ENCODE results near the gene KCNH3. TPM values are rescaled to one million over a fixed set of nuclear protein-coding genes. Genes with fewer than 3 reads are reported as not detected.

Gene KCNH3
- total RNA-seq, 1 donor from 2014 or later: 31.9 TPM

GRCh38 chr12:49560695-49561094 is 21.9 kb downstream of the KCNH3 start:
- H3K27me3 Mint-ChIP-seq: no peaks in the 10 kb centered on the region
- H3K36me3 Mint-ChIP-seq (ENCODE audit: insufficient read depth): peaks cover 22% of the 10 kb centered on the region
- H3K27ac Mint-ChIP-seq: peak overlapping the region; percentile 55
- no peak for TF ChIP-seq CTCF (IDR thresholded peaks at IDR 0.05; ENCODE audit: unreplicated experiment)
- no peak overlapping the region for H3K4me3 Mint-ChIP-seq (ENCODE audit: low read depth)
- H3K4me1 Mint-ChIP-seq (ENCODE audit: low read depth): no peaks in the 10 kb centered on the region
- DNase-seq (ENCODE audit: low spot score, unreplicated experiment): no peak
- H3K9me3 Mint-ChIP-seq (ENCODE audit: low read depth): no peaks in the 10 kb centered on the region

- Mint-ChIP-seq H3K36me3 (ENCODE audit: insufficient read depth) (peaks cover 18% of the 10 kb centered on the region), H3K27ac (no peak overlapping the region), H3K4me3 (ENCODE audit: low read depth) (no peak overlapping the region), H3K9me3 (ENCODE audit: low read depth) (no peaks in the 10 kb centered on the region), H3K27me3 (no peaks in the 10 kb centered on the region), H3K4me1 (ENCODE audit: low read depth) (peaks cover 3% of the 10 kb centered on the region)
- TF ChIP-seq CTCF (IDR thresholded peaks at IDR 0.05; ENCODE audit: unreplicated experiment): no peak
- no peak for DNase-seq (ENCODE audit: low spot score, unreplicated experiment)
These were observed 23.4 kb downstream of the KCNH3 start for GRCh38 chr12:49562233-49562632.

GRCh38 chr12:49562831-49563230 is 24.0 kb downstream of the KCNH3 start:
- H3K36me3 Mint-ChIP-seq (ENCODE audit: insufficient read depth): peaks cover 18% of the 10 kb centered on the region
- DNase-seq (ENCODE audit: low spot score, unreplicated experiment): no peak
- H3K27ac Mint-ChIP-seq: no peak overlapping the region
- no peaks in the 10 kb centered on the region for H3K9me3 Mint-ChIP-seq (ENCODE audit: low read depth)
- peaks cover 6% of the 10 kb centered on the region for H3K4me1 Mint-ChIP-seq (ENCODE audit: low read depth)
- no peak overlapping the region for H3K4me3 Mint-ChIP-seq (ENCODE audit: low read depth)
- no peaks in the 10 kb centered on the region for H3K27me3 Mint-ChIP-seq
- no peak for TF ChIP-seq CTCF (IDR thresholded peaks at IDR 0.05; ENCODE audit: unreplicated experiment)

- Mint-ChIP-seq H3K36me3 (ENCODE audit: insufficient read depth) (peaks cover 16% of the 10 kb centered on the region), H3K27ac (no peak overlapping the region), H3K4me1 (ENCODE audit: low read depth) (peaks cover 11% of the 10 kb centered on the region), H3K4me3 (ENCODE audit: low read depth) (no peak overlapping the region), H3K9me3 (ENCODE audit: low read depth) (no peaks in the 10 kb centered on the region), H3K27me3 (no peaks in the 10 kb centered on the region)
- DNase-seq (ENCODE audit: low spot score, unreplicated experiment): no peak
- no peak for TF ChIP-seq CTCF (IDR thresholded peaks at IDR 0.05; ENCODE audit: unreplicated experiment)
These were observed 25.3 kb downstream of the KCNH3 start for GRCh38 chr12:49563951-49564685.

GRCh38 chr12:49564686-49565405 is 26.0 kb downstream of the KCNH3 start:
- no peak overlapping the region for H3K27ac Mint-ChIP-seq
- no peak overlapping the region for H3K4me3 Mint-ChIP-seq (ENCODE audit: low read depth)
- H3K4me1 Mint-ChIP-seq (ENCODE audit: low read depth): peaks cover 11% of the 10 kb centered on the region
- TF ChIP-seq CTCF (IDR thresholded peaks at IDR 0.05; ENCODE audit: unreplicated experiment): no peak
- no peaks in the 10 kb centered on the region for H3K9me3 Mint-ChIP-seq (ENCODE audit: low read depth)
- H3K27me3 Mint-ChIP-seq: no peaks in the 10 kb centered on the region
- peaks cover 14% of the 10 kb centered on the region for H3K36me3 Mint-ChIP-seq (ENCODE audit: insufficient read depth)
- no peak for DNase-seq (ENCODE audit: low spot score, unreplicated experiment)
